ENCODE data around the gene SYNE2. TPM values are rescaled to one million over a fixed set of nuclear protein-coding genes. Genes with fewer than 3 reads are reported as not detected.

Gene SYNE2
- total RNA-seq, 1 donor from 2014 or later = 44.2 TPM

DNA sequence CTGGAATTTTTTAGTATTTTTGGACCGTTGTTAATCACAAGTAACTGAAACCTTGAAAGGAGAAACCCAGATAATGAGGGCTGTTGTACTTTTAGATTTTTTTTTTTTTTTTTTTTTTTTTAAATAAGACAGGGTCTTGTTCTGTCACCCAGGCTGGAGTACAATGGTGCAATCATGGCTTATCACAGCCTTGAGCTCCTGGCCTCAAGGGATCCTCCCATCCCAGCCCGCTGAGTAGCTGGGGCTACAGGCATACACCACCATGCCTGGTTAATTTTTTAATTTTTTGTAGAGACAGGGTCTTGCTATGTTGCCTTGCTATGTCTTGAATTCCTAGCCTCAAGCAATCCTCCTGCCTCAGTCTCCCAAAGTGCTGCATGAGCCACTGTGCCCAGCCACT is 211.6 kb downstream of the SYNE2 start:
- DNase-seq (ENCODE audit: low read depth) = no peak
- TF ChIP-seq, protein P1, sequence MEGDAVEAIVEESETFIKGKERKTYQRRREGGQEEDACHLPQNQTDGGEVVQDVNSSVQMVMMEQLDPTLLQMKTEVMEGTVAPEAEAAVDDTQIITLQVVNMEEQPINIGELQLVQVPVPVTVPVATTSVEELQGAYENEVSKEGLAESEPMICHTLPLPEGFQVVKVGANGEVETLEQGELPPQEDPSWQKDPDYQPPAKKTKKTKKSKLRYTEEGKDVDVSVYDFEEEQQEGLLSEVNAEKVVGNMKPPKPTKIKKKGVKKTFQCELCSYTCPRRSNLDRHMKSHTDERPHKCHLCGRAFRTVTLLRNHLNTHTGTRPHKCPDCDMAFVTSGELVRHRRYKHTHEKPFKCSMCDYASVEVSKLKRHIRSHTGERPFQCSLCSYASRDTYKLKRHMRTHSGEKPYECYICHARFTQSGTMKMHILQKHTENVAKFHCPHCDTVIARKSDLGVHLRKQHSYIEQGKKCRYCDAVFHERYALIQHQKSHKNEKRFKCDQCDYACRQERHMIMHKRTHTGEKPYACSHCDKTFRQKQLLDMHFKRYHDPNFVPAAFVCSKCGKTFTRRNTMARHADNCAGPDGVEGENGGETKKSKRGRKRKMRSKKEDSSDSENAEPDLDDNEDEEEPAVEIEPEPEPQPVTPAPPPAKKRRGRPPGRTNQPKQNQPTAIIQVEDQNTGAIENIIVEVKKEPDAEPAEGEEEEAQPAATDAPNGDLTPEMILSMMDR (conservative IDR thresholded peaks at IDR 0.05; ENCODE audit: low read depth, low read length) = no peak
- H3K4me3 ChIP-seq (ENCODE audit: low read depth, low read length) = no peak overlapping the region

DNA sequence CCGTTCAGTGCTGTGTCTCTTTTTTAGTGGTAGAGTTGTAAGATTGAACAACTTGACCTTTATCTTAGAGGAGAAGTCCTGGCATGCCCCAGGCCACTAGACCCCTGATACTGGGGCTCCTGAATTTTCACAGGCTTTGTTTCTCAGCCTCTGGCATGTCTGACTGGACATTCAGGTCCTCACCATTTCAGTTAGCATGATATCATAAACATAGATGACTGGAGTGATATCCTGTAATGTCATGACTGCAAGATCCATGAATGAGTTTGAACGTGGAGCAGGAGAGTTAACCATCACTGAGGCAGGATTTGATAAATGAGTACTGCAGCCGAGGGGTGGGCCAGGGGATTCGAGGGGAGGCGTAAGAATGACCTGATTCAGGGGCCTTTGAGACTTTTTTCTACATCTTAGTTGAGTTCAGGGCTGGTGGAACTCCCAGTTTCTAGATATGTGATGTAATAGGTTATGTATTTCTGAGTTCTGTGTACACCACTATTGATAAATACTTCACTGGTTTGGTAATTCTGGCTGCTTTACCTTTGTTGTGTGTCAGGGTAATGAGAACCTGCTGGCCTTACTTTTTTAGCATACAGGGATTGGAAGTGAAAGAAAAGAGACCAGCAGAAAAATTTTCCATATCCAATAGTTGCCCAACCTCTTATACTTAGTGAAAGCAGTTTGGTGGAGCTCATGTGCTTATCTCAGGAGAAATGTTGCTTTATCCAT is 217.0 kb downstream of the SYNE2 start:
- TF ChIP-seq, protein P1 (conservative IDR thresholded peaks at IDR 0.05; ENCODE audit: low read depth, low read length) = no peak
- no peak for DNase-seq (ENCODE audit: low read depth)
- no peak overlapping the region for H3K4me3 ChIP-seq (ENCODE audit: low read depth, low read length)

DNA sequence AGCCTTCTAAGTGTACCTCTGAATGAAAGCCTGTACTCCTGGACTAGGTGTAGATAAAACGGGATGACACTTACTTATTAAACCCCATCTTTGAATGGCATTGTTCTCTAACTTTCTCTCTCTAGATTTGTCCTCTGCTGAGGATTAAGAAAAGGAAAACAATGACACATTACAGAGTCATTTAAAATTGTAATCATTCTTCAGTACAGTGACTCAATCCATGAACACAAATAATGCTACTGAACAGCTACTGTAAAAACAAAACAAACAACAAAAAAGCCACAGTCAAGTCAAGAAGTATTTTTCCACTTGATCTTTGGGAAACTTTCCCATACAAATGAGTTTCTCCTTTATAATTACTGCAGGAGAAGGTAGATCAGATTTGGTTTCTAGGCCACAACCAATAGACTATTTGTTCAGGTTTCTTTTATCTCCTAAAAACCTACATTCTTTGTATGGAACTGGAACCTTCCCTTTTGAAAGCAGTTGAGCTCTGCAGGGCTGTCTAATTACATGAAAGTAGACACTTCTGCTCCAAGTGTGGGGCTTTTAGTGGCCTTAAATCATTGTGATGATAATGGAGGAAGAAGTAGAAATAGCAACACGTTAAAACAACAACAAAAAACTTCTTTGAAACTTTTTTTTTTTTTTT is 222.3 kb downstream of the SYNE2 start:
- TF ChIP-seq, protein P1 (conservative IDR thresholded peaks at IDR 0.05; ENCODE audit: low read depth, low read length) = no peak
- H3K4me3 ChIP-seq (ENCODE audit: low read depth, low read length) = no peak overlapping the region
- DNase-seq (ENCODE audit: low read depth) = no peak

DNA sequence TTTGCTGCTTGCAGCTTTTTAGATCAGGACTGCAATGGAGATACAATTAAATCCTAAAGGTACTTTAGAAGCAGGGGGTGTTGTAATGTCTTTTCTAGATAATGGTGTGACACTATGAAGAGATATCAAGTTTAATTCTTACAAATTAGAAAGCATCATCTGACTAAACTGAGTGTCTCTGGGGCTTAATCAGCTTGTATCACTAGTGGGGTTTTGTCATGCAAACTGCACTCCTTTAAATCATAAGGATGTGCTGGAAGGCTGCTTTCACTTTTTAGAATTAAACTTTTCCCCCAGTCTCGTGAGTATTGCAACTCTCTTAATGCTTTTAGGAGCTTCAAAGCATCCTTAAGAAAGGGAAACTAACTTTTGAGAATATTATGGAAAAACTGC is 222.8 kb downstream of the SYNE2 start:
- DNase-seq (ENCODE audit: low read depth) = no peak
- H3K4me3 ChIP-seq (ENCODE audit: low read depth, low read length) = no peak overlapping the region
- TF ChIP-seq, protein P1 (conservative IDR thresholded peaks at IDR 0.05; ENCODE audit: low read depth, low read length) = no peak

DNA sequence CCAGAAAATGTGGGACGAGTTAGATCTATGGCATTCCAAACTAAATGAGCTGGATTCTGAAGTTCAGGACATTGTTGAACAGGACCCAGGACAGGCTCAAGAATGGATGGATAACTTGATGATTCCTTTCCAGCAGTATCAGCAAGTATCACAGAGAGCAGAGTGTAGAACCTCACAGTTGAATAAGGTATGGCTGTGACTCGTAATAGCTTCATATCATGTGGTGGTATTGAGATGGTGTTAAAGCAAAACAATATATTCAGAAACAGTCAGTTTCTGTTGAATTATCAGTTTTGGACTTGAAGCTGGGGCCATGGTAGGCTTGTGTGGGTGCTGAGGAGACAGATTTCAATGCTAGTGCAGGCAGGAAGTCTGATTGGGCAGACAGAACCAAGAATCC is 227.6 kb downstream of the SYNE2 start:
- DNase-seq (ENCODE audit: low read depth) = no peak
- H3K4me3 ChIP-seq (ENCODE audit: low read depth, low read length) = no peak overlapping the region
- TF ChIP-seq, protein P1 (conservative IDR thresholded peaks at IDR 0.05; ENCODE audit: low read depth, low read length) = no peak

DNA sequence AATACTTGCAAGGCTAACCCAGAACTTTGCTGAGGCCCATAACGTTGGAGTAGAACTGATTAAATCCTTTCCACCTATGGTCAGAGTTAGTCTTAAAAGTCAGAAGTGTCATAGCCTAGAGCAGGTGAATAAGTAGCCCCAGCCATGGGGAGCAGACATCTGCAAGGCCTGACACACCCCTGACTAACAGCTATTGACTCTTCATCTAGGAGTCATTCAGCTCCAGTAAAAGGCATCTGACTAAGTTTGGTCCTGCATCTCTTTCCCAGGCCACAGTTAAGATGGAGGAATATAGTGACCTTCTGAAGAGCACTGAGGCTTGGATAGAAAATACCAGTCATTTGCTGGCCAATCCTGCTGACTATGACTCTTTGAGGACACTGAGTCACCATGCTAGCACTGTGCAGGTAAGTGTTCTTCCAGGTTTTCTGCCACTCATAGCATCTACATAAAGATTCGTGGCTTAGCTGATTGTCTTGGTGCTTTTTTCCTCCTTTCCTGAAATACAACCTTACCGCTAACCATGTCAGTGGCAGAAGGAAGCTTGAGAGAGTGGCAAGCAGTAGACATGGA is 228.5 kb downstream of the SYNE2 start:
- no peak overlapping the region for H3K4me3 ChIP-seq (ENCODE audit: low read depth, low read length)
- no peak for DNase-seq (ENCODE audit: low read depth)
- TF ChIP-seq, protein P1 (conservative IDR thresholded peaks at IDR 0.05; ENCODE audit: low read depth, low read length) = no peak
